MCF 10A (cell line): Measurements from ENCODE around the gene YWHAB. TPM values are rescaled to one million over a fixed set of nuclear protein-coding genes. Genes with fewer than 3 reads are reported as not detected.

Experiments used
- BruUV-seq: library from RNA; stranded (reverse); fragments of 400-500 nt; replicated peaks from 2 replicates; lab custom pipeline; 2021; lab: Mats Ljungman, UMichigan
- CTCF ChIA-PET: fragments of 300-600 bp; sonication (Branson Sonifier 250); formaldehyde crosslinking; extraction: SDS; loops from one replicate; lab custom pipeline; 2021; ENCODE audit warnings: antibody characterized with exemption, inconsistent platforms; lab: Yijun Ruan, JAX
- POLR2A ChIA-PET: fragments of 300-600, 350-650 bp; sonication (Branson Sonifier 250); formaldehyde crosslinking; extraction: SDS; loops from one replicate; lab custom pipeline; 2020; ENCODE audit warnings: antibody characterized with exemption, inconsistent platforms; lab: Yijun Ruan, JAX
- DNase-seq: peaks from one replicate; pipeline ENCODE4 v3.0.0-alpha.2; 2018; ENCODE audit not compliant: unreplicated experiment
- H3K27ac Mint-ChIP-seq: one replicate; pipeline ENCODE4 v1.8.0; 2022; ENCODE audit warnings: mild to moderate bottlenecking, low read depth, mixed read lengths; ENCODE audit not compliant: unreplicated experiment
- H3K27me3 Mint-ChIP-seq: one replicate; pipeline ENCODE4 v1.8.0; 2022; ENCODE audit warnings: mixed read lengths; ENCODE audit not compliant: insufficient read depth, unreplicated experiment
- H3K36me3 Mint-ChIP-seq: one replicate; pipeline ENCODE4 v1.8.0; 2022; ENCODE audit warnings: mild to moderate bottlenecking, moderate library complexity, mixed read lengths; ENCODE audit not compliant: insufficient read depth, unreplicated experiment
- H3K4me1 Mint-ChIP-seq: one replicate; pipeline ENCODE4 v1.8.0; 2022; ENCODE audit warnings: mixed read lengths; ENCODE audit not compliant: insufficient read depth, unreplicated experiment
- H3K4me3 Mint-ChIP-seq: one replicate; pipeline ENCODE4 v1.8.0; 2022; ENCODE audit warnings: mild to moderate bottlenecking, moderate library complexity, mixed read lengths; ENCODE audit not compliant: unreplicated experiment
- H3K9me3 Mint-ChIP-seq: one replicate; pipeline ENCODE4 v1.8.0; 2022; ENCODE audit warnings: mixed read lengths; ENCODE audit not compliant: unreplicated experiment
- CTCF ChIP-seq: fragments of 200-600 bp; IDR thresholded peaks from one replicate; pipeline ENCODE4 v1.8.0; 2022; ENCODE audit warnings: antibody characterized with exemption, mild to moderate bottlenecking; ENCODE audit not compliant: unreplicated experiment
- intact Hi-C: fragments of 100-400 bp; cut with micrococcal nuclease; formaldehyde crosslinking; loops from 2 replicates; pipeline ENCODE4 v1.14.1; 2022
- total RNA-seq: library from RNA; stranded (reverse); gene quantifications from 2 replicates; pipeline ENCODE4 v1.2.3, GENCODE V29; 2022

Gene YWHAB
- total RNA-seq, 1 experiment from 2014 or later = 235 TPM

DNA sequence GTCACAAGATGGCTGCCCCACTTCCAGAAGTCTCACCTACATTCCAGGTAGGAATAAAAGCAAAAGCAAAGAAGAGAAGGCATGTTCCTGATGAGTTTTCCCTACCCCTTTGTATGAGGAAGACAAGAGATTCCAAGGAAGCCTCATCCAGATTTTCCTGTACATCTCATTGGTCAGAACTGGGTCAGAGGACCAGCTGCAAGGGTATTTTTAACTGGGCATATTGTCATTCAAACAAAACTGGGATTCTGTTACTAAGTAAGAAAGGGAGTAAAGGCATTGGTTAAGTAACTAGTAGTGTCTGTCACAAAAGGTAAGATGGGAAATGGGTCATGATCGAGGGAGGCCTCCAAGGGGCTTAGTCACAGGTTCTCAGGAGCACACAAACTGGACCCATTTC, 47.0 kb upstream of the YWHAB start:
- BruUV-seq = no TSS peak
- Mint-ChIP-seq H3K4me3 (no peak overlapping the region), H3K36me3 (no peaks in the 10 kb centered on the region), H3K9me3 (no peaks in the 10 kb centered on the region), H3K4me1 (no peaks in the 10 kb centered on the region), H3K27me3 (peaks cover 38% of the 10 kb centered on the region), H3K27ac (no peak overlapping the region)
- intact Hi-C loops = no loop called here
- CTCF ChIA-PET = interaction anchor here (1.5 kb wide), 1 partner anchor 8 kb away, joined by 4 read pairs; no protein-coding TSS in a partner anchor
- POLR2A ChIA-PET = interaction anchor here (0.6 kb wide), 1 partner anchor 127 kb away, joined by 3 read pairs; no protein-coding TSS in a partner anchor
- DNase-seq = no peak
- TF ChIP-seq CTCF = no peak

- ChIA-PET CTCF (interaction anchor here (1.2 to 1.9 kb wide), 3 partner anchors 45 to 92 kb away, joined by 3 to 9 read pairs (median 3); no protein-coding TSS in a partner anchor), POLR2A (no interaction called here)
- intact Hi-C loops = no loop called here
- no peaks in the 10 kb centered on the region for H3K9me3 Mint-ChIP-seq
- peaks cover 48% of the 10 kb centered on the region for H3K27me3 Mint-ChIP-seq
- no peaks in the 10 kb centered on the region for H3K4me1 Mint-ChIP-seq
- H3K27ac Mint-ChIP-seq = no peak overlapping the region
- DNase-seq = no peak
- no peaks in the 10 kb centered on the region for H3K36me3 Mint-ChIP-seq
- no peak for TF ChIP-seq CTCF
- BruUV-seq = no TSS peak
- no peak overlapping the region for H3K4me3 Mint-ChIP-seq
Measured at GRCh38 chr20:44839481-44839880, 46.0 kb upstream of the YWHAB start.

DNA sequence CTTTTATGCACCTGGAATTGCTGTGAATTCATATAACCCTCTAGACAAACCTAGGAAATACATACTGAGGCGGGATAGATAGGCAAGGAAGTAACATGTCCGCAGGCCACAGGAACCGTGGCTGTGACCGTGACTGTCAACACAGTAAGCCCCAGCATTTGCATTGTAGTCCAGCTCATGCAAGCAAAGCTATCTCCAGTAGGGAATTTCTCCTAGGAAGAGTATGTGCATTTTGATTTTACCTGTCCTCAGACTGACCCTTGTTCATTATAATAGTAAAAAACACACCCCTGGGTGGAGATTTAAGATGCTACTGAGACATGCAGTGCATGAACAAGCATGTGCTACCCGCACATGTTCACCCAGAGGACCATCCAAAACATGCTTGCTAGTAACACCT, 44.7 kb upstream of the YWHAB start:
- BruUV-seq = no TSS peak
- Mint-ChIP-seq H3K27me3 (peaks cover 61% of the 10 kb centered on the region), H3K4me3 (no peak overlapping the region), H3K27ac (no peak overlapping the region), H3K36me3 (no peaks in the 10 kb centered on the region), H3K9me3 (no peaks in the 10 kb centered on the region), H3K4me1 (no peaks in the 10 kb centered on the region)
- CTCF ChIA-PET = interaction anchor here (0.5 to 1.9 kb wide), 8 partner anchors 11 to 169 kb away, joined by 3 to 9 read pairs (median 3); no protein-coding TSS in a partner anchor
- intact Hi-C loops = no loop called here
- POLR2A ChIA-PET = no interaction called here
- DNase-seq = no peak
- no peak for TF ChIP-seq CTCF

GRCh38 chr20:44841955-44842354, 43.5 kb upstream of the YWHAB start:
- Mint-ChIP-seq H3K4me1 (no peaks in the 10 kb centered on the region), H3K4me3 (no peak overlapping the region), H3K36me3 (no peaks in the 10 kb centered on the region), H3K9me3 (no peaks in the 10 kb centered on the region), H3K27ac (no peak overlapping the region), H3K27me3 (peaks cover 61% of the 10 kb centered on the region)
- no TSS peak for BruUV-seq
- DNase-seq = no peak
- CTCF ChIA-PET = no interaction called here
- intact Hi-C loops = no loop called here
- POLR2A ChIA-PET = no interaction called here
- no peak for TF ChIP-seq CTCF
